T-helper 1 cell treated with Interleukin-12 subunit alpha and Interleukin-12 subunit beta and Interleukin-4 antibody, amounts not matched to agents 30 μg/mL and 1 μg/mL, for 36 hours (primary cell): ENCODE data around the gene HDC.
A peak's percentile ranks its signal among the peaks of the same experiment; 100 is the strongest.

Experiments used
- H3K27ac Mint-ChIP-seq: one replicate; pipeline ENCODE4 v1.8.0; 2021; ENCODE audit warnings: mild to moderate bottlenecking, mixed read lengths
- H3K27me3 Mint-ChIP-seq: one replicate; pipeline ENCODE4 v1.8.0; 2021; ENCODE audit warnings: low read depth, mixed read lengths
- H3K36me3 Mint-ChIP-seq: one replicate; pipeline ENCODE4 v1.8.0; 2021; ENCODE audit warnings: low read depth, mixed read lengths
- H3K4me1 Mint-ChIP-seq: one replicate; pipeline ENCODE4 v1.8.0; 2021; ENCODE audit warnings: low read depth, mixed read lengths
- H3K4me3 Mint-ChIP-seq: one replicate; pipeline ENCODE4 v1.8.0; 2021; ENCODE audit warnings: mild to moderate bottlenecking, moderate library complexity, mixed read lengths
- H3K9me3 Mint-ChIP-seq: one replicate; pipeline ENCODE4 v1.8.0; 2021; ENCODE audit warnings: mixed read lengths

Gene HDC

GRCh38 chr15:50247819-50248655 lies 17.5 kb downstream of the HDC start:
- peaks cover 4% of the 10 kb centered on the region for H3K36me3 Mint-ChIP-seq
- H3K27me3 Mint-ChIP-seq: no peaks in the 10 kb centered on the region
- H3K4me1 Mint-ChIP-seq: peaks cover 47% of the 10 kb centered on the region
- no peaks in the 10 kb centered on the region for H3K9me3 Mint-ChIP-seq
- peak overlapping the region; percentile 53 for H3K4me3 Mint-ChIP-seq
- H3K27ac Mint-ChIP-seq: peak overlapping the region; percentile 85

- Mint-ChIP-seq H3K27me3 (no peaks in the 10 kb centered on the region), H3K4me1 (peaks cover 50% of the 10 kb centered on the region), H3K36me3 (peaks cover 6% of the 10 kb centered on the region), H3K27ac (peak overlapping the region; percentile 70), H3K9me3 (no peaks in the 10 kb centered on the region), H3K4me3 (no peak overlapping the region)
Observed at GRCh38 chr15:50246631-50247030, 18.9 kb downstream of the HDC start.

DNA sequence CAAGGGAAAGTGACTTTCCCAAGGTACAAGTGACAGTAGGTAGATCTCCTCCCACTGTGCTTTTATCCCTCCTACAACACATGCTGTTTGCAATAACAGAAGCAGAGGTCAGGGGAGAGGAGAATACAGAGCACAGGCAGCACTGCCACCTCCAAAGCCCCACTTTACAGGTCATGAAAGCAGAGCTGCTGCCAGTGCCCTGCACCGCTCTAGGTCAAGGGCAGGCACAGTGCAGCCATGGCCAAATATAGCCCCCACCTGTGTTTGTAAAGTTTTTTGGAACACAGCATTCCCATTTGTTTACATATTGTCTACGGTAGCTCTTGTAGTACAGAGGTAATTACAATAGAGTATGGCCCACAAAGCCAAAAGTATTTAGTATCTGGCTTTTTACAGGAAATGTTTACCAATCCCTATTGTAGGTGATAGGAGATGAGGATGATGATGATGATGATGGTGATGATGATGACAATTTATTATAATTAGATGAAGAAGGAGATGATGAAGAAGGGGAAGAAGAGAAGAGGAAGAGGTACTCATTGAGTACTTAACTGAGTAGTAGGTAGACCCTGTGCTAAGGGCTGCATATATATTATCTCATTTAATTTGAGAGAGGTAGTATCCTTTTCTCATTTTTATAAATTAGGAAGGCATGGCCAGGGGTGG lies 20.4 kb downstream of the HDC start:
- Mint-ChIP-seq H3K27me3 (no peaks in the 10 kb centered on the region), H3K4me1 (peaks cover 48% of the 10 kb centered on the region), H3K27ac (no peak overlapping the region), H3K4me3 (no peak overlapping the region), H3K9me3 (no peaks in the 10 kb centered on the region), H3K36me3 (peaks cover 6% of the 10 kb centered on the region)

DNA sequence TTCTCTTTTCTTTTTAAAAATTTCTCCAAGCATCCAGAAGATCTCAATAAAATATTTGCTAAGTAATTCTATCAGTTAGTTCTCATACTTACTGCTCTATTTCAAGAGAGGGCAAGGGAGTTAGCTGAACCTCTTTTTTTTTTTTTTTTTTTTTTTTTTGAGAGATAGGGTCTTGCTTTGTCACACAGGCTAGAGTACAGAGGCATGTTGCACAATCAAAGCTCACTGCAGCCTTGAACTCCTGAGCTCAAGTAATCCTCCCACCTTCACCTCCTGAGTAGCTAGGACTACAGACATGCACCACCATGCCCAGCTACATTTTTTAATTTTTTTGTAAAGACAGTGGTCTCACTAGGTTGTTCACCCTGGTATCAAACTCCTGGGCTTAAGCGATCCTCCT lies 21.4 kb downstream of the HDC start:
- H3K4me3 Mint-ChIP-seq: no peak overlapping the region

DNA sequence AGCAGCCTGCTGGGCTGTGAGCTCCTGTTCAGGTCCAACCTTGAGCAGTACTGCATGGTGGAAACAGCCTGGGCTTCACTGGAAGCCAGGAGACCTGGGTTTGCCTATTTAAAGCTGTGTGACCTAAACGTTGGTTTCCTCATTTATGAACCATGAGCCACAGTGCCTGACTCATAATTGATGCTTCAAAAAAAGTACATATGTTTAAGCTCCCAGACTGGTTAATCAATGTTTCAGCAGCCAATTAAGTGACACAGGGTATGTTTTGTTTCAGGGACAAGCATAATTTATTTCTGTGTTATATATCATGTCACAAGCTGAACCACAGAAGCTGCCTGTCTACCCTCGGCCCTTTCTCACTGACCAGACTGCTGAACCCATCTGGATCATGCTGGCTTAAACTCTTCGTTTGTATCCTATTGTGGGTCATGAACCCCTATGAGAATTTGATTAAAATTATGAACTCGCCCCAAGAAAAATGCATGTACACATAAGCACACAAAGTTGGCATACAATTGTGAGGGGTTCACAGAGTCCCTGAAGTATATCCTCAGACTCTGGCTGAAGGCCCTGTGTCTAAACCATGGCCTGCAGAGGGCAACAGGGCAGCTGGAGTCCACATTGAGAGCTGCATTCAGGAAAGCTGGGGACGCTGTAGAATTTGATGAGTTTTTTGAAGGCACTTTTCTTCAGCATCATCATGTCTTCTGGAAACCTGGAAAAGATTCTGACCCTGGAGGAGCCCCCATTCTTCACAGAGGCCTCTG lies 23.7 kb downstream of the HDC start:
- peak overlapping the region; percentile 45 for H3K27ac Mint-ChIP-seq
- H3K27me3 Mint-ChIP-seq: no peaks in the 10 kb centered on the region
- no peak overlapping the region for H3K4me3 Mint-ChIP-seq
- peaks cover 6% of the 10 kb centered on the region for H3K36me3 Mint-ChIP-seq
- H3K4me1 Mint-ChIP-seq: peaks cover 23% of the 10 kb centered on the region
- H3K9me3 Mint-ChIP-seq: no peaks in the 10 kb centered on the region

More for the DNA sequence above, 21.4 kb downstream of the HDC start:
- Mint-ChIP-seq H3K27ac (no peak overlapping the region), H3K36me3 (peaks cover 6% of the 10 kb centered on the region), H3K27me3 (no peaks in the 10 kb centered on the region), H3K4me1 (peaks cover 41% of the 10 kb centered on the region), H3K9me3 (no peaks in the 10 kb centered on the region)

- H3K4me3 Mint-ChIP-seq: no peak overlapping the region
Observed at GRCh38 chr15:50238255-50238654, 27.3 kb downstream of the HDC start.

DNA sequence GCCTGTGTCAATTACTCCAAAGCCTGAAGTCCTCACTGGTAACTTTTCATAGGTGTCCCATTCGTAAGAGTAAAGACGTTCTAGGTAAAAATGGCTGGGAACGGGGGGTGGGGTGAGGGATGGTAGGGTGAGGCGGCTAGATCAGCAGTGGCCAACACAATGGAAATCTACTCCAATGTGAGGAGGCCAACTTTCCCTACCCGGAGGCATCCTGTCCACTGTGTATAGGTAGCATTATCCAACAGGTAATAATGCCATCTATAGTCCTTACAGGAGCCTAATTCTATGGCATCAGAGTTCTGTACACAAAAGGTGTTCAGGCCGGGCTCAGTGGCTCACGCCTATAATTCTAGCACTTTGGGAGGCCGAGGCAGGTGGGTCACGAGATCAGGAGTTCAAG lies 29.1 kb downstream of the HDC start:
- H3K27me3 Mint-ChIP-seq: no peaks in the 10 kb centered on the region
- no peaks in the 10 kb centered on the region for H3K9me3 Mint-ChIP-seq
- no peak overlapping the region for H3K27ac Mint-ChIP-seq
- H3K4me1 Mint-ChIP-seq: peaks cover 11% of the 10 kb centered on the region
- H3K36me3 Mint-ChIP-seq: peaks cover 22% of the 10 kb centered on the region
- no peak overlapping the region for H3K4me3 Mint-ChIP-seq

More at GRCh38 chr15:50238255-50238654, 27.3 kb downstream of the HDC start:
- Mint-ChIP-seq H3K36me3 (peaks cover 20% of the 10 kb centered on the region), H3K27ac (no peak overlapping the region), H3K9me3 (no peaks in the 10 kb centered on the region), H3K4me1 (peaks cover 16% of the 10 kb centered on the region), H3K27me3 (no peaks in the 10 kb centered on the region)

DNA sequence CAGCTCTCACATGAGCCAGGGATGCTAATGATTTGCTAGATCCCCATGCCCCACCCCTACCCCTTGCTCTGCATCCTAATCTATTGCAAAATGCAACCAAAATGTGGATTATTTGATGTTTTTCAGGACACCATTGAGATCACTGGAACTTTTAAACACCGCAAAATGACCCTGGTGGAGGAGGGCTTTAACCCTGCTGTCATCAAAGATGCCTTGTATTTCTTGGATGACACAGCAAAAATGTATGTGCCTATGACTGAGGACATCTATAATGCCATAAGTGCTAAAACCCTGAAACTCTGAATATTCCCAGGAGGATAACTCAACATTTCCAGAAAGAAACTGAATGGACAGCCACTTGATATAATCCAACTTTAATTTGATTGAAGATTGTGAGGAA lies 29.7 kb downstream of the HDC start:
- no peaks in the 10 kb centered on the region for H3K9me3 Mint-ChIP-seq
- peaks cover 23% of the 10 kb centered on the region for H3K36me3 Mint-ChIP-seq
- H3K27ac Mint-ChIP-seq: no peak overlapping the region
- no peak overlapping the region for H3K4me3 Mint-ChIP-seq
- no peaks in the 10 kb centered on the region for H3K27me3 Mint-ChIP-seq
- peaks cover 8% of the 10 kb centered on the region for H3K4me1 Mint-ChIP-seq

DNA sequence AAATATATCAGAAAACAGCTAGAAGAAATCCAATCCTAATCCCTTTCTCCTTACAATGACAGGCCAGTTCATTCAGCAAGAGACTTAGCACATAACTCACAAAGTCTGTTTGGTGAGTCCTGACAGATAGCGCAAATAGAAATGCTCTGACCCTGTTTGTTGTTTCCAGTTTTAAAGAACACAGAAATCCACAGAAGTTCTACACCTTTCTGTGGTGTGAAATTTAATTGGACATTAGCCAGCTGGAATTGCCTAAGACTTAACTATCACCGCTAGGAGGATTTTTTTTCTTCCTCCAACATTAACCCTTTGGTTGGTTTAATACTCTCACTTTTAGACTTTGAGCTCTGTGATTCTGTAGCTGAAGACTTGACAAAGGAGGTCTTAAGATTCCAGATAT lies 30.8 kb downstream of the HDC start:
- Mint-ChIP-seq H3K4me1 (peaks cover 9% of the 10 kb centered on the region), H3K9me3 (no peaks in the 10 kb centered on the region), H3K27ac (no peak overlapping the region), H3K36me3 (peaks cover 25% of the 10 kb centered on the region), H3K27me3 (no peaks in the 10 kb centered on the region), H3K4me3 (no peak overlapping the region)

DNA sequence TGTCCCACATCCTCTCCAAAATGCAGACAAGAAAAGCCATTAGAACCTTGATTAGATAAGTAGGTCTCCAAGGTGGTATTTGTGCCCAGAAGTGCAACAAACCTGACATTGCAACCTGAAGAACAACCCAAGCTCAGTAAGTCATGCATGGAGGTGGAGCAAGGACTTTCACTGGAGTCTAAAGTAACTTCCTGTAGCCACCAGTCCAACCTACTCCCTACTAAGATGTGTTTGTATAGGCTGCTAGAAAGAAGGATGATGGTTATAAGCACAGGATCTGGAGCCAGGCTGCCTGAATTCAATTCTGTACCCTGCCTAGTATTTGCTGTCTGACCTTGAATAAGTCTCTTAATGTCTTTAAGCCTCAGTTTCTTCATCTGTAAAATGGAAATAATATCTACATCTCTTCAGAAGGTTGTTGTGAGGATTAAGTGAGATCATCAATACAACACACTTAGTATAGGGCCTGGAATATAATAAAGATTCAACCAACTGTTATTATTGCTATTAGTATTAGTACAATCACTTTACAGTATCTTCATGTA lies 32.3 kb downstream of the HDC start:
- H3K27ac Mint-ChIP-seq: no peak overlapping the region
- H3K9me3 Mint-ChIP-seq: no peaks in the 10 kb centered on the region
- H3K4me1 Mint-ChIP-seq: peaks cover 9% of the 10 kb centered on the region
- no peaks in the 10 kb centered on the region for H3K27me3 Mint-ChIP-seq
- no peak overlapping the region for H3K4me3 Mint-ChIP-seq
- peaks cover 37% of the 10 kb centered on the region for H3K36me3 Mint-ChIP-seq

- Mint-ChIP-seq H3K27ac (no peak overlapping the region), H3K9me3 (no peaks in the 10 kb centered on the region), H3K27me3 (no peaks in the 10 kb centered on the region), H3K4me3 (no peak overlapping the region), H3K36me3 (peaks cover 39% of the 10 kb centered on the region), H3K4me1 (peaks cover 7% of the 10 kb centered on the region)
Observed at GRCh38 chr15:50232791-50233190, 32.7 kb downstream of the HDC start.

DNA sequence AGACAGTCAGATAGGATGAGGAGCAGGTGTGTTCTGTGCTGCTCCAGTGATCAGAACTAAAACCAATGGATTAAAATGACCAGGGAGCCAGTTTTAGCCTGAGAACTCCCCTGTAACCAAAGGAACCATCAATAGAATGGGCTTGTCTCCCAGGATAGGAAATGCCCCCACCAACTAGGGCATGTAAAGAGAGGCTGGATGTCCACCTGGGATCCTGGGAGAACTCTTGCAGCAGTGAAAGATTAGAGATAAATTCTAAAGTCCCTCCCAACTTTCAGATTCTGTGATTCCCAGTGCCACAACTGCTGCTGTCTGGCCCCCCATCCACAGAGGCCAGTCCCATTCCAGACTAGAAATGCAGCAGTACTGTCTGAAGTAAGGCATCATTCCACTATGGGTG lies 33.8 kb downstream of the HDC start:
- H3K27me3 Mint-ChIP-seq: no peaks in the 10 kb centered on the region
- no peaks in the 10 kb centered on the region for H3K9me3 Mint-ChIP-seq
- peaks cover 7% of the 10 kb centered on the region for H3K4me1 Mint-ChIP-seq
- H3K36me3 Mint-ChIP-seq: peaks cover 49% of the 10 kb centered on the region
- H3K4me3 Mint-ChIP-seq: no peak overlapping the region
- no peak overlapping the region for H3K27ac Mint-ChIP-seq

DNA sequence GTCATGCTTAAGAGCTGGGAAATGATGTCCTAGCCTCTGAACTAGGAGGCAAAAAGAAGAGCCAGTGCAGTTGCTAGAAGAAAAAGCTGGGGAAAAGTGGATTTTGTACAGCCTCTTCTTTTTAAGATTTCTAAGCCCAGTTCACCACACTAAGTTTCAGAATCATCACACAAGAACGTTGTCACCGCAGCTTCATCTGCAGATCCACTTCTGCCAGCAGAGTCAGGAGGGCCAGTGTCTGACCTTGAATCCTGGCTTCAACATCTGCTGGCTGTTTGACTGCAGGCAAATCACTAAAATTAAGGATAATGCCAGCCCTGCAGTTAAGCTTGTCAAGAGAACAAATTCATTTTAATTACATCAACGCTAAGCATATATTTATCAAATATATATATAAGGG lies 36.2 kb downstream of the HDC start:
- Mint-ChIP-seq H3K36me3 (peaks cover 39% of the 10 kb centered on the region), H3K27me3 (no peaks in the 10 kb centered on the region), H3K9me3 (no peaks in the 10 kb centered on the region), H3K27ac (no peak overlapping the region), H3K4me3 (no peak overlapping the region), H3K4me1 (peaks cover 7% of the 10 kb centered on the region)

DNA sequence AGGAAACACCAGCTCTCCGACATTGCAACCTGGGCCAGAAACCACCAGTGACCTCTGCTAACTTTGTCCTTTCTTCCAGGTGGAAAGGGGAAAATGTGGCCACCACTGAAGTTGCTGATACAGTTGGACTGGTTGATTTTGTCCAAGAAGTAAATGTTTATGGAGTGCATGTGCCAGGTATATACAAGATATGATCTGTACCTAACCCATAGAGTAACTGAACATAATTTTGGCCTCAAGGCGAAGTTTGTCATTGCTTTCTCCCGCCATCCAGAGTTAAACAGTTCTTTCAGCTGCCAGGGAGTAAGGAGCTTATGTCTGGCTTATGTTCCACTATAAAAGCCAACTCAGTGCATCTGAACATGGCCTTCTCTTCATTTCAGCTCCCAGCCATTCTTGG lies 36.7 kb downstream of the HDC start:
- Mint-ChIP-seq H3K9me3 (no peaks in the 10 kb centered on the region), H3K27ac (no peak overlapping the region), H3K4me1 (peaks cover 7% of the 10 kb centered on the region), H3K4me3 (no peak overlapping the region), H3K27me3 (no peaks in the 10 kb centered on the region), H3K36me3 (peaks cover 38% of the 10 kb centered on the region)
